GM23338 (cell line): ENCODE results near the gene LCTL.

ENCODE experiments used
- CREB1 ChIP-seq: fragments of 250-450 bp; sonication (Bioruptor Pico); IDR thresholded peaks from 2 replicates; pipeline ENCODE4 v1.5.0; 2020; ENCODE audit warnings: low read depth, mild to moderate bottlenecking, moderate library complexity
- EZH2 ChIP-seq: fragments of 200-600 bp; sonication (generic); IDR thresholded peaks from one replicate; pipeline ENCODE4 v1.8.0; 2017; ENCODE audit warnings: antibody characterized with exemption, mild to moderate bottlenecking, low read depth; ENCODE audit not compliant: unreplicated experiment
- EZH2phosphoT487 ChIP-seq: fragments of 200-600 bp; sonication (generic); IDR thresholded peaks from one replicate; pipeline ENCODE4 v1.8.1; 2018; ENCODE audit warnings: antibody characterized with exemption; ENCODE audit not compliant: unreplicated experiment
- JUNB ChIP-seq: IDR thresholded peaks from one replicate; pipeline ENCODE4 v1.6.1; 2016; ENCODE audit warnings: antibody characterized with exemption; ENCODE audit not compliant: unreplicated experiment
- NANOG ChIP-seq: IDR thresholded peaks from 2 replicates; pipeline ENCODE4 v1.6.1; 2016; ENCODE audit warnings: antibody characterized with exemption, borderline replicate concordance
- POLR2AphosphoS5 ChIP-seq: IDR thresholded peaks from 2 replicates; pipeline ENCODE4 v1.6.1; 2016; ENCODE audit warnings: antibody characterized with exemption, low read depth
- ZNF331 ChIP-seq: fragments of 250-450 bp; sonication (Bioruptor Pico); IDR thresholded peaks from 2 replicates; pipeline ENCODE4 v1.5.0; 2020; ENCODE audit warnings: low read depth, mild to moderate bottlenecking, moderate library complexity
- TF ChIP-seq, protein P1 (sequence below), 2 experiments: fragments of 200-600 bp in 1 of 2; sonication (generic) in 1 of 2; conservative IDR thresholded peaks; 2 replicates each; pipeline versions ENCODE4 v1.5.1 to v1.6.1; 2016 to 2017; ENCODE audit warnings: antibody characterized with exemption in 2 of 2, low read depth in 2 of 2, mild to moderate bottlenecking in 2 of 2, moderate library complexity in 1 of 2
- TF ChIP-seq, protein P2 (sequence below): fragments of 250-450 bp; sonication (Bioruptor Pico); IDR thresholded peaks from 2 replicates; pipeline ENCODE4 v1.5.0; 2020; ENCODE audit warnings: mild to moderate bottlenecking, moderate library complexity

DNA sequence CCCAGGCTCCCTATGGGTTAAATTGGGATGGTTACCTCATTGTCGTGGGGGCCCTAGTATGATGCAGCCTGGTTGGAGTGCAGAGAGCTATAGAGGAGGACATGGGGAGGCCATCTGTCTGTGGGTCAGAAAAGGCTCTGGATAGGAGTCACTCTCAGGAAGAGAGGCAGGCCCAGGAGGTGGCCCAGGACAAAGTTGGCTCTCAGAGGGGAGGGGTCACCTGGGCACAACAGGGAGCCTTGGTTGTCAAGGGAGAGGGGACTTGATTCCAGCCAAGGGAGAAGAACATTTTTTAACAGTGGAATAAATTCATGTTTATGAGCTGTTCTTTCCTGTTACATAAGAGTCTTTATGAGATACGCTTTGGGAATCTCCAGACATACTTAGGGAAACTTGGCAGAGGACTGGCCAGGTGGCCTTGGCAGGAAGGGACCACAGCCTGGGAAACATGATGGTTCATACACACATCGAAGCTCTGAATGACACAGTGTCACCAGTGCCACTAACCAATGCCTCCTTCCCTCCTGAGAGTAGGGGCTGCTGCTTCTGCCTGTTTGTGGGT is 27.5 kb upstream of the LCTL start:
- TF ChIP-seq EZH2 (no peak), NANOG (no peak), EZH2phosphoT487 (no peak), POLR2AphosphoS5 (no peak), JUNB (no peak), ZNF331 (CRISPR knock-in tag) (no peak), CREB1 (CRISPR knock-in tag) (no peak)
- TF ChIP-seq, protein P1, sequence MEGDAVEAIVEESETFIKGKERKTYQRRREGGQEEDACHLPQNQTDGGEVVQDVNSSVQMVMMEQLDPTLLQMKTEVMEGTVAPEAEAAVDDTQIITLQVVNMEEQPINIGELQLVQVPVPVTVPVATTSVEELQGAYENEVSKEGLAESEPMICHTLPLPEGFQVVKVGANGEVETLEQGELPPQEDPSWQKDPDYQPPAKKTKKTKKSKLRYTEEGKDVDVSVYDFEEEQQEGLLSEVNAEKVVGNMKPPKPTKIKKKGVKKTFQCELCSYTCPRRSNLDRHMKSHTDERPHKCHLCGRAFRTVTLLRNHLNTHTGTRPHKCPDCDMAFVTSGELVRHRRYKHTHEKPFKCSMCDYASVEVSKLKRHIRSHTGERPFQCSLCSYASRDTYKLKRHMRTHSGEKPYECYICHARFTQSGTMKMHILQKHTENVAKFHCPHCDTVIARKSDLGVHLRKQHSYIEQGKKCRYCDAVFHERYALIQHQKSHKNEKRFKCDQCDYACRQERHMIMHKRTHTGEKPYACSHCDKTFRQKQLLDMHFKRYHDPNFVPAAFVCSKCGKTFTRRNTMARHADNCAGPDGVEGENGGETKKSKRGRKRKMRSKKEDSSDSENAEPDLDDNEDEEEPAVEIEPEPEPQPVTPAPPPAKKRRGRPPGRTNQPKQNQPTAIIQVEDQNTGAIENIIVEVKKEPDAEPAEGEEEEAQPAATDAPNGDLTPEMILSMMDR (conservative IDR thresholded peaks at IDR 0.05; ENCODE audit: low read depth in 2 of 2), result no peak
- TF ChIP-seq, protein P2, sequence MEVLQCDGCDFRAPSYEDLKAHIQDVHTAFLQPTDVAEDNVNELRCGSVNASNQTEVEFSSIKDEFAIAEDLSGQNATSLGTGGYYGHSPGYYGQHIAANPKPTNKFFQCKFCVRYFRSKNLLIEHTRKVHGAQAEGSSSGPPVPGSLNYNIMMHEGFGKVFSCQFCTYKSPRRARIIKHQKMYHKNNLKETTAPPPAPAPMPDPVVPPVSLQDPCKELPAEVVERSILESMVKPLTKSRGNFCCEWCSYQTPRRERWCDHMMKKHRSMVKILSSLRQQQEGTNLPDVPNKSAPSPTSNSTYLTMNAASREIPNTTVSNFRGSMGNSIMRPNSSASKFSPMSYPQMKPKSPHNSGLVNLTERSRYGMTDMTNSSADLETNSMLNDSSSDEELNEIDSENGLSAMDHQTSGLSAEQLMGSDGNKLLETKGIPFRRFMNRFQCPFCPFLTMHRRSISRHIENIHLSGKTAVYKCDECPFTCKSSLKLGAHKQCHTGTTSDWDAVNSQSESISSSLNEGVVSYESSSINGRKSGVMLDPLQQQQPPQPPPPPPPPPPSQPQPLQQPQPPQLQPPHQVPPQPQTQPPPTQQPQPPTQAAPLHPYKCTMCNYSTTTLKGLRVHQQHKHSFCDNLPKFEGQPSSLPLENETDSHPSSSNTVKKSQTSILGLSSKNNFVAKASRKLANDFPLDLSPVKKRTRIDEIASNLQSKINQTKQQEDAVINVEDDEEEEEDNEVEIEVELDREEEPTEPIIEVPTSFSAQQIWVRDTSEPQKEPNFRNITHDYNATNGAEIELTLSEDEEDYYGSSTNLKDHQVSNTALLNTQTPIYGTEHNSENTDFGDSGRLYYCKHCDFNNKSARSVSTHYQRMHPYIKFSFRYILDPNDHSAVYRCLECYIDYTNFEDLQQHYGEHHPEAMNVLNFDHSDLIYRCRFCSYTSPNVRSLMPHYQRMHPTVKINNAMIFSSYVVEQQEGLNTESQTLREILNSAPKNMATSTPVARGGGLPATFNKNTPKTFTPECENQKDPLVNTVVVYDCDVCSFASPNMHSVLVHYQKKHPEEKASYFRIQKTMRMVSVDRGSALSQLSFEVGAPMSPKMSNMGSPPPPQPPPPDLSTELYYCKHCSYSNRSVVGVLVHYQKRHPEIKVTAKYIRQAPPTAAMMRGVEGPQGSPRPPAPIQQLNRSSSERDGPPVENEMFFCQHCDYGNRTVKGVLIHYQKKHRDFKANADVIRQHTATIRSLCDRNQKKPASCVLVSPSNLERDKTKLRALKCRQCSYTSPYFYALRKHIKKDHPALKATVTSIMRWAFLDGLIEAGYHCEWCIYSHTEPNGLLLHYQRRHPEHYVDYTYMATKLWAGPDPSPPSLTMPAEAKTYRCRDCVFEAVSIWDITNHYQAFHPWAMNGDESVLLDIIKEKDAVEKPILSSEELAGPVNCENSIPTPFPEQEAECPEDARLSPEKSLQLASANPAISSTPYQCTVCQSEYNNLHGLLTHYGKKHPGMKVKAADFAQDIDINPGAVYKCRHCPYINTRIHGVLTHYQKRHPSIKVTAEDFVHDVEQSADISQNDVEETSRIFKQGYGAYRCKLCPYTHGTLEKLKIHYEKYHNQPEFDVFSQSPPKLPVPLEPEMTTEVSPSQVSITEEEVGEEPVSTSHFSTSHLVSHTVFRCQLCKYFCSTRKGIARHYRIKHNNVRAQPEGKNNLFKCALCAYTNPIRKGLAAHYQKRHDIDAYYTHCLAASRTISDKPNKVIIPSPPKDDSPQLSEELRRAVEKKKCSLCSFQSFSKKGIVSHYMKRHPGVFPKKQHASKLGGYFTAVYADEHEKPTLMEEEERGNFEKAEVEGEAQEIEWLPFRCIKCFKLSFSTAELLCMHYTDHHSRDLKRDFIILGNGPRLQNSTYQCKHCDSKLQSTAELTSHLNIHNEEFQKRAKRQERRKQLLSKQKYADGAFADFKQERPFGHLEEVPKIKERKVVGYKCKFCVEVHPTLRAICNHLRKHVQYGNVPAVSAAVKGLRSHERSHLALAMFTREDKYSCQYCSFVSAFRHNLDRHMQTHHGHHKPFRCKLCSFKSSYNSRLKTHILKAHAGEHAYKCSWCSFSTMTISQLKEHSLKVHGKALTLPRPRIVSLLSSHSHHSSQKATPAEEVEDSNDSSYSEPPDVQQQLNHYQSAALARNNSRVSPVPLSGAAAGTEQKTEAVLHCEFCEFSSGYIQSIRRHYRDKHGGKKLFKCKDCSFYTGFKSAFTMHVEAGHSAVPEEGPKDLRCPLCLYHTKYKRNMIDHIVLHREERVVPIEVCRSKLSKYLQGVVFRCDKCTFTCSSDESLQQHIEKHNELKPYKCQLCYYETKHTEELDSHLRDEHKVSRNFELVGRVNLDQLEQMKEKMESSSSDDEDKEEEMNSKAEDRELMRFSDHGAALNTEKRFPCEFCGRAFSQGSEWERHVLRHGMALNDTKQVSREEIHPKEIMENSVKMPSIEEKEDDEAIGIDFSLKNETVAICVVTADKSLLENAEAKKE (CRISPR knock-in tag), result no peak
